ENCODE results near the gene TM2D1. TPM values are rescaled to one million over a fixed set of nuclear protein-coding genes. Genes with fewer than 3 reads are reported as not detected.

The TM2D1 gene
- total RNA-seq = 10 to 100 TPM; 24.1 to 32.9 TPM
- 37.2 TPM for polyA plus RNA-seq (2013, experiment 1 of 2)
- 33.4 TPM for polyA plus RNA-seq (2013, experiment 2 of 2)
- long read RNA-seq, experiment 1, transcript TM2D1-201 (7 exons, 1,250 nt) = major isoform, 7 of 23 reads
- long read RNA-seq, experiment 1, partial matches to known transcripts = 2 of 23 reads
- long read RNA-seq, experiment 1, other reads (novel, unspliced or antisense) = 14 of 23 reads
- long read RNA-seq, experiment 2, transcript TM2D1-201 (7 exons, 1,250 nt) = major isoform, 21 of 40 reads
- long read RNA-seq, experiment 2, partial matches to known transcripts = 9 of 40 reads
- long read RNA-seq, experiment 2, other reads (novel, unspliced or antisense) = 10 of 40 reads
- long read RNA-seq, experiment 3, transcript TM2D1-201 (7 exons, 1,250 nt) = major isoform, 30 of 56 reads
- long read RNA-seq, experiment 3, partial matches to known transcripts = 12 of 56 reads
- long read RNA-seq, experiment 3, other reads (novel, unspliced or antisense) = 13 of 56 reads
- long read RNA-seq, experiment 4, transcript TM2D1-201 (7 exons, 1,250 nt) = major isoform, 44 of 64 reads
- long read RNA-seq, experiment 4, partial matches to known transcripts = 5 of 64 reads
- long read RNA-seq, experiment 4, other reads (novel, unspliced or antisense) = 15 of 64 reads

DNA sequence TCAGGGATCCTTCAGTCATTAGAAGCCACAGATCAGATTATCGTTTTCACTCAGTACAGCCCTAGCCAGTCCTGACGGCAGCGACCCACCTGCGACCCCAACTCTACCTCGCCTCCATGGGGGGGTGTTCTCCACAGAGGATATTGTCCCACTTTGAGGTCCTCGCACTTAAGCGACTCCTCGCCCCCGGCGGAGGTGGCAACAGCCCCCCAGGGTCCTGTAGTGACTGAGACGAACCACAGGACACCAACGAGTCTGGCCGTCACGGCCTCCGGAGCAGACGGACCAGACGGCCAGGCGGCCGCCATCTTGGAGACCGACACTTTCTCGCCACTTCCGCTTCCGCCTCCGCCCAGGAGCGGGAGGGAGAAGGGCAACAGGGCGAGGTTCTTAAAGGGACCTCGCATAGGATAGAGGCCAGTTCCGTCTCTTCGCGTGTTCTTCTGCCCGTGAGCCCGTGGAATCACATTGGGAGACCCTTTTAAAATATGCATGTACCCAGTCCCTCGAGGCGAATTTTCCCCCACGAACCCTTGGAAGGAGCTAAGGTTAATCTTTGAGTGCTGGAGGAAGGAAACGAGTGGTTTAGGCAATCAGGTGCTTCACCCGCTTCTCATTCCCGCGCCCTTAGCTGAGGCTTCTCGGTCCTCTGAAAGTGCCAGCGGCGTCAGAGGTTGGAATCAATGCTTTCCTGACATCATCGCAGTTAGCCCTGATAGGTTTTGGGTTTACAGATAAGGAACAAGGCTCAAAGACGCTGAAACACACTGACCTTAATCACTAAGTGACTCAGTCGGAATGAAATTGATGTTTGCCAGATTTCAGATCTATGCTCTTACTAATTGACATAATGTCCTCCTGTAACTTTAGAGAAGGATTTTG, at the start of gene TM2D1:
TM2D1 (minus strand) TSS at position 329 of the 882 bp plus-strand sequence; CDS start at position 308, 21 bp downstream.
- TF ChIP-seq, protein P1, sequence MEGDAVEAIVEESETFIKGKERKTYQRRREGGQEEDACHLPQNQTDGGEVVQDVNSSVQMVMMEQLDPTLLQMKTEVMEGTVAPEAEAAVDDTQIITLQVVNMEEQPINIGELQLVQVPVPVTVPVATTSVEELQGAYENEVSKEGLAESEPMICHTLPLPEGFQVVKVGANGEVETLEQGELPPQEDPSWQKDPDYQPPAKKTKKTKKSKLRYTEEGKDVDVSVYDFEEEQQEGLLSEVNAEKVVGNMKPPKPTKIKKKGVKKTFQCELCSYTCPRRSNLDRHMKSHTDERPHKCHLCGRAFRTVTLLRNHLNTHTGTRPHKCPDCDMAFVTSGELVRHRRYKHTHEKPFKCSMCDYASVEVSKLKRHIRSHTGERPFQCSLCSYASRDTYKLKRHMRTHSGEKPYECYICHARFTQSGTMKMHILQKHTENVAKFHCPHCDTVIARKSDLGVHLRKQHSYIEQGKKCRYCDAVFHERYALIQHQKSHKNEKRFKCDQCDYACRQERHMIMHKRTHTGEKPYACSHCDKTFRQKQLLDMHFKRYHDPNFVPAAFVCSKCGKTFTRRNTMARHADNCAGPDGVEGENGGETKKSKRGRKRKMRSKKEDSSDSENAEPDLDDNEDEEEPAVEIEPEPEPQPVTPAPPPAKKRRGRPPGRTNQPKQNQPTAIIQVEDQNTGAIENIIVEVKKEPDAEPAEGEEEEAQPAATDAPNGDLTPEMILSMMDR (conservative IDR thresholded peaks at IDR 0.05) = no peak
- WGBS, 2 experiments (ENCODE audit: insufficient coverage in 1 of 2, insufficient read length in 1 of 2) = 0 to 1% methylated on average over 27 to 45 of the region's 45 CpGs
- Histone ChIP-seq H3K4me1 (ENCODE audit: control insufficient read depth, insufficient read depth, low read length) (no peaks in the 10 kb centered on the region), H3K9me3 (ENCODE audit: control insufficient read depth, low read length) (no peaks in the 10 kb centered on the region), H3K9ac (ENCODE audit: extremely low read depth, low read length, poor library complexity, severe bottlenecking) (peak within 1 kb of the TSS; percentile 94), H3K36me3 (ENCODE audit: control insufficient read depth, insufficient read depth, low read length) (peaks cover 16% of the 10 kb centered on the region), H3K27me3 (ENCODE audit: control insufficient read depth, insufficient read depth, low read length, poor library complexity, severe bottlenecking) (no peaks in the 10 kb centered on the region), H3K27ac (ENCODE audit: low read depth, low read length) (peak within 1 kb of the TSS; percentile 81), H3K4me3 (ENCODE audit: low read length) (peak within 1 kb of the TSS; percentile 99)
- Mint-ChIP-seq H3K36me3 (ENCODE audit: low read depth) (peaks cover 6% of the 10 kb centered on the region), H3K4me3 (peak within 1 kb of the TSS; percentile 99), H3K4me1 (peaks cover 4% of the 10 kb centered on the region), H3K27me3 (ENCODE audit: insufficient read depth) (no peaks in the 10 kb centered on the region), H3K27ac (peak within 1 kb of the TSS; percentile 100), H3K9me3 (no peaks in the 10 kb centered on the region)
- DNase-seq = peak; percentile 96

DNA sequence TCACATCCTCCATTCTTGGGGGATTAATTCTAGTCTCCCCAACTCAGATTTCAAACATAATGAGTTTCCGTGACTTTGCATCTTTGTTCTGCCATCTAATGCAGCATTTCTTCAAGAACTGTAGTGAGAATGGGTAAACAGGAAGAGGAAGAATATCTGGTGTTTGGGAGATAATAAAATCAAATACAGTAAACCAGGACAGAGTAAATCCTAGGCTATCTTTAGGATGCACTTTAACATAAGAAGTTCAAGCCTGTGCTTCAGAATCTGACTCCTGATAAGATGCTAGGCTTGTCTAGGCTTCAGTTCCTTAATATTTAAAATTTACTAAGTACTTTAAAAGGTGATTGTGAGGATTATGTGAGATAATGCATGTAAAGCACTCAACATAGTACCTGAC, 45.2 kb upstream of the TM2D1 start:
- Histone ChIP-seq H3K9me3 (ENCODE audit: control insufficient read depth, low read length) (no peaks in the 10 kb centered on the region), H3K27ac (ENCODE audit: low read depth, low read length) (no peak overlapping the region), H3K4me1 (ENCODE audit: control insufficient read depth, insufficient read depth, low read length) (no peaks in the 10 kb centered on the region), H3K36me3 (ENCODE audit: control insufficient read depth, insufficient read depth, low read length) (peaks cover 16% of the 10 kb centered on the region), H3K4me3 (ENCODE audit: low read length) (no peak overlapping the region), H3K27me3 (ENCODE audit: control insufficient read depth, insufficient read depth, low read length, poor library complexity, severe bottlenecking) (no peaks in the 10 kb centered on the region), H3K9ac (ENCODE audit: extremely low read depth, low read length, poor library complexity, severe bottlenecking) (no peak overlapping the region)
- Mint-ChIP-seq H3K9me3 (no peaks in the 10 kb centered on the region), H3K27ac (no peak overlapping the region), H3K27me3 (ENCODE audit: insufficient read depth) (no peaks in the 10 kb centered on the region), H3K4me1 (peaks cover 2% of the 10 kb centered on the region), H3K4me3 (no peak overlapping the region), H3K36me3 (ENCODE audit: low read depth) (peaks cover 64% of the 10 kb centered on the region)
- WGBS, 2 experiments (ENCODE audit: insufficient coverage in 1 of 2, insufficient read length in 1 of 2) = 94% methylated on average over 1 of the region's 1 CpG; no CpG with 5 or more reads in 1 of the 2 experiments
- TF ChIP-seq, protein P1 (conservative IDR thresholded peaks at IDR 0.05) = no peak
- no peak for DNase-seq

DNA sequence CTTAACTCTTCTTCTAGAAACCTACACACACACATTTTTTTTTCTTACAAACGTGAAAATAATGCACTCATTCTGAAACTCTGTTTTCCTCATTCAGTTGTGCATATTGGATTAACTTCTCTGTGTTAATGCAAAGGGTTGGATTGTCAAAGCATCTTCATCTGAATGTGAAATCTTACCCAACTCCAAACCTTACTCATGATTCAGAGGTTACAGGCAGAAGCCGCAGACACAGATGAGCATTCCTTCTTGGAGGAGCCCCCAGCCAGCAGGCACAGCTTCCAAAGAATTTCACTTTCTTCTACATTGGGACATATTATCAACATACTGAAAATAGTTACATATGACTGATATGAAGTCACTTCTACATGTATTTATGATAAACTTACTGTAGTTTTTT, 33.0 kb upstream of the TM2D1 start:
- no peaks in the 10 kb centered on the region for H3K4me1 ChIP-seq (ENCODE audit: control insufficient read depth, insufficient read depth, low read length)
- TF ChIP-seq, protein P1 (conservative IDR thresholded peaks at IDR 0.05) = no peak
- no peak overlapping the region for H3K9ac ChIP-seq (ENCODE audit: extremely low read depth, low read length, poor library complexity, severe bottlenecking)
- H3K9me3 ChIP-seq (ENCODE audit: control insufficient read depth, low read length) = no peaks in the 10 kb centered on the region
- H3K4me1 Mint-ChIP-seq = peaks cover 7% of the 10 kb centered on the region
- no peak overlapping the region for H3K4me3 ChIP-seq (ENCODE audit: low read length)
- H3K4me3 Mint-ChIP-seq = no peak overlapping the region
- H3K36me3 Mint-ChIP-seq (ENCODE audit: low read depth) = peaks cover 17% of the 10 kb centered on the region
- no peaks in the 10 kb centered on the region for H3K27me3 Mint-ChIP-seq (ENCODE audit: insufficient read depth)
- H3K27ac ChIP-seq (ENCODE audit: low read depth, low read length) = no peak overlapping the region
- H3K27me3 ChIP-seq (ENCODE audit: control insufficient read depth, insufficient read depth, low read length, poor library complexity, severe bottlenecking) = no peaks in the 10 kb centered on the region
- WGBS, 2 experiments (ENCODE audit: insufficient coverage in 1 of 2, insufficient read length in 1 of 2) = 85 to 100% methylated on average over 2 of the region's 2 CpGs
- H3K36me3 ChIP-seq (ENCODE audit: control insufficient read depth, insufficient read depth, low read length) = no peaks in the 10 kb centered on the region
- DNase-seq = no peak
- H3K9me3 Mint-ChIP-seq = no peaks in the 10 kb centered on the region
- no peak overlapping the region for H3K27ac Mint-ChIP-seq
